ENCODE results near the gene MAPKBP1. TPM values are rescaled to one million over a fixed set of nuclear protein-coding genes. Genes with fewer than 3 reads are reported as not detected.

The MAPKBP1 gene
- total RNA-seq, 1 experiment from 2014 or later = 14.5 TPM

DNA sequence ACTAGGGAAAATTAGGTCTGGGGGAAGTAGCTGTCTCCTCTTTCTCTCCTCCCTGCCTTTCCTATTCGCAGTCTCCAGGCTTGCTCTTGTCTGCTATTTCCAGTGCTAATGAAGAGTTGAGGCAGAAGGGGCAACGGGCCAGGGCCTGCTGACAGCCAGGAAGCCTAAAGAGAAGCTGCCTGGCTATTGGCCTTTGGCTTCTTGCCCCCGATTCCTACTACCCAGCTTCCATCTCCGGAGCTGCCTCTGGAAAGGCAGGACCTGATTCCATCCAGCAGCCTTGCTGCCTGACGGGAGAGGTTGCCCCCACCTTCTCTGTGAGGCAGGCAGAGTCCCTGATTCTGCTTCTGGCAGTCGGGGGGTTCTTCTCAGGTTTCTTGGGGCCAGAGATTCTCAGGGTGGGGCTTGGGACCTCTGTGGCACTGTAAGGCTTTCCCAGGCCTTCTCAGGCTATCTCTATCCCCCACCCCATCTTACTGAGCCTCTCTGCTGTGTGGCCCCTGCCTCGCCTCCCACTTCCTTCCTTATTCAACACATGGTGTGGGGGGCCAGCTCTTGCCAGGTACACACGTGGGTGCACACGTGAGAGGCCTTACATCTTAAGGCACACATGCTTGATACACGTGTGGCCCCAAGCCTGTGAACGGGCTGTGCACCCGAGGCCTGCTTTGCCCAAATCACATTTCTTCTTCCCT is 35.4 kb downstream of the MAPKBP1 start:
- no peaks in the 10 kb centered on the region for H3K36me3 Mint-ChIP-seq
- H3K4me1 Mint-ChIP-seq = peaks cover 6% of the 10 kb centered on the region
- H3K4me3 Mint-ChIP-seq = no peak overlapping the region
- no peaks in the 10 kb centered on the region for H3K9me3 Mint-ChIP-seq
- DNase-seq (ENCODE audit: low spot score) (no peak), ATAC-seq (no peak)
- no peaks in the 10 kb centered on the region for H3K27me3 Mint-ChIP-seq (ENCODE audit: low read depth)
- peak overlapping the region; percentile 27; the same call in 1 of the 2 replicates for H3K27ac Mint-ChIP-seq
- no peak for TF ChIP-seq NR2C2 (CRISPR knock-in tag; IDR thresholded peaks at IDR 0.05)
- TF ChIP-seq, protein P1, sequence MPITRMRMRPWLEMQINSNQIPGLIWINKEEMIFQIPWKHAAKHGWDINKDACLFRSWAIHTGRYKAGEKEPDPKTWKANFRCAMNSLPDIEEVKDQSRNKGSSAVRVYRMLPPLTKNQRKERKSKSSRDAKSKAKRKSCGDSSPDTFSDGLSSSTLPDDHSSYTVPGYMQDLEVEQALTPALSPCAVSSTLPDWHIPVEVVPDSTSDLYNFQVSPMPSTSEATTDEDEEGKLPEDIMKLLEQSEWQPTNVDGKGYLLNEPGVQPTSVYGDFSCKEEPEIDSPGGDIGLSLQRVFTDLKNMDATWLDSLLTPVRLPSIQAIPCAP (CRISPR knock-in tag; IDR thresholded peaks at IDR 0.05) = no peak
- no peak for TF ChIP-seq ZNF219 (CRISPR knock-in tag; IDR thresholded peaks at IDR 0.05; ENCODE audit: borderline replicate concordance)
- TF ChIP-seq, protein P2, sequence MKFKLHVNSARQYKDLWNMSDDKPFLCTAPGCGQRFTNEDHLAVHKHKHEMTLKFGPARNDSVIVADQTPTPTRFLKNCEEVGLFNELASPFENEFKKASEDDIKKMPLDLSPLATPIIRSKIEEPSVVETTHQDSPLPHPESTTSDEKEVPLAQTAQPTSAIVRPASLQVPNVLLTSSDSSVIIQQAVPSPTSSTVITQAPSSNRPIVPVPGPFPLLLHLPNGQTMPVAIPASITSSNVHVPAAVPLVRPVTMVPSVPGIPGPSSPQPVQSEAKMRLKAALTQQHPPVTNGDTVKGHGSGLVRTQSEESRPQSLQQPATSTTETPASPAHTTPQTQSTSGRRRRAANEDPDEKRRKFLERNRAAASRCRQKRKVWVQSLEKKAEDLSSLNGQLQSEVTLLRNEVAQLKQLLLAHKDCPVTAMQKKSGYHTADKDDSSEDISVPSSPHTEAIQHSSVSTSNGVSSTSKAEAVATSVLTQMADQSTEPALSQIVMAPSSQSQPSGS (CRISPR knock-in tag; IDR thresholded peaks at IDR 0.05; ENCODE audit: borderline replicate concordance, low read depth) = no peak
- TF ChIP-seq, protein P3, sequence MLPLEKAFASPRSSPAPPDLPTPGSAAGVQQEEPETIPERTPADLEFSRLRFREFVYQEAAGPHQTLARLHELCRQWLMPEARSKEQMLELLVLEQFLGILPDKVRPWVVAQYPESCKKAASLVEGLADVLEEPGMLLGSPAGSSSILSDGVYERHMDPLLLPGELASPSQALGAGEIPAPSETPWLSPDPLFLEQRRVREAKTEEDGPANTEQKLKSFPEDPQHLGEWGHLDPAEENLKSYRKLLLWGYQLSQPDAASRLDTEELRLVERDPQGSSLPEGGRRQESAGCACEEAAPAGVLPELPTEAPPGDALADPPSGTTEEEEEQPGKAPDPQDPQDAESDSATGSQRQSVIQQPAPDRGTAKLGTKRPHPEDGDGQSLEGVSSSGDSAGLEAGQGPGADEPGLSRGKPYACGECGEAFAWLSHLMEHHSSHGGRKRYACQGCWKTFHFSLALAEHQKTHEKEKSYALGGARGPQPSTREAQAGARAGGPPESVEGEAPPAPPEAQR (CRISPR knock-in tag; IDR thresholded peaks at IDR 0.05) = no peak
- TF ChIP-seq, protein P4, sequence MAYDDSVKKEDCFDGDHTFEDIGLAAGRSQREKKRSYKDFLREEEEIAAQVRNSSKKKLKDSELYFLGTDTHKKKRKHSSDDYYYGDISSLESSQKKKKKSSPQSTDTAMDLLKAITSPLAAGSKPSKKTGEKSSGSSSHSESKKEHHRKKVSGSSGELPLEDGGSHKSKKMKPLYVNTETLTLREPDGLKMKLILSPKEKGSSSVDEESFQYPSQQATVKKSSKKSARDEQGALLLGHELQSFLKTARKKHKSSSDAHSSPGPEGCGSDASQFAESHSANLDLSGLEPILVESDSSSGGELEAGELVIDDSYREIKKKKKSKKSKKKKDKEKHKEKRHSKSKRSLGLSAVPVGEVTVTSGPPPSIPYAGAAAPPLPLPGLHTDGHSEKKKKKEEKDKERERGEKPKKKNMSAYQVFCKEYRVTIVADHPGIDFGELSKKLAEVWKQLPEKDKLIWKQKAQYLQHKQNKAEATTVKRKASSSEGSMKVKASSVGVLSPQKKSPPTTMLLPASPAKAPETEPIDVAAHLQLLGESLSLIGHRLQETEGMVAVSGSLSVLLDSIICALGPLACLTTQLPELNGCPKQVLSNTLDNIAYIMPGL (CRISPR knock-in tag; IDR thresholded peaks at IDR 0.05) = no peak
- no peak for TF ChIP-seq GTF2I (CRISPR knock-in tag; conservative IDR thresholded peaks at IDR 0.05)
- TF ChIP-seq MYBL2 (CRISPR knock-in tag; IDR thresholded peaks at IDR 0.05) = no peak
- no peak for TF ChIP-seq NR3C1 (CRISPR knock-in tag; conservative IDR thresholded peaks at IDR 0.05; ENCODE audit: low read depth)
- TF ChIP-seq, protein P5, sequence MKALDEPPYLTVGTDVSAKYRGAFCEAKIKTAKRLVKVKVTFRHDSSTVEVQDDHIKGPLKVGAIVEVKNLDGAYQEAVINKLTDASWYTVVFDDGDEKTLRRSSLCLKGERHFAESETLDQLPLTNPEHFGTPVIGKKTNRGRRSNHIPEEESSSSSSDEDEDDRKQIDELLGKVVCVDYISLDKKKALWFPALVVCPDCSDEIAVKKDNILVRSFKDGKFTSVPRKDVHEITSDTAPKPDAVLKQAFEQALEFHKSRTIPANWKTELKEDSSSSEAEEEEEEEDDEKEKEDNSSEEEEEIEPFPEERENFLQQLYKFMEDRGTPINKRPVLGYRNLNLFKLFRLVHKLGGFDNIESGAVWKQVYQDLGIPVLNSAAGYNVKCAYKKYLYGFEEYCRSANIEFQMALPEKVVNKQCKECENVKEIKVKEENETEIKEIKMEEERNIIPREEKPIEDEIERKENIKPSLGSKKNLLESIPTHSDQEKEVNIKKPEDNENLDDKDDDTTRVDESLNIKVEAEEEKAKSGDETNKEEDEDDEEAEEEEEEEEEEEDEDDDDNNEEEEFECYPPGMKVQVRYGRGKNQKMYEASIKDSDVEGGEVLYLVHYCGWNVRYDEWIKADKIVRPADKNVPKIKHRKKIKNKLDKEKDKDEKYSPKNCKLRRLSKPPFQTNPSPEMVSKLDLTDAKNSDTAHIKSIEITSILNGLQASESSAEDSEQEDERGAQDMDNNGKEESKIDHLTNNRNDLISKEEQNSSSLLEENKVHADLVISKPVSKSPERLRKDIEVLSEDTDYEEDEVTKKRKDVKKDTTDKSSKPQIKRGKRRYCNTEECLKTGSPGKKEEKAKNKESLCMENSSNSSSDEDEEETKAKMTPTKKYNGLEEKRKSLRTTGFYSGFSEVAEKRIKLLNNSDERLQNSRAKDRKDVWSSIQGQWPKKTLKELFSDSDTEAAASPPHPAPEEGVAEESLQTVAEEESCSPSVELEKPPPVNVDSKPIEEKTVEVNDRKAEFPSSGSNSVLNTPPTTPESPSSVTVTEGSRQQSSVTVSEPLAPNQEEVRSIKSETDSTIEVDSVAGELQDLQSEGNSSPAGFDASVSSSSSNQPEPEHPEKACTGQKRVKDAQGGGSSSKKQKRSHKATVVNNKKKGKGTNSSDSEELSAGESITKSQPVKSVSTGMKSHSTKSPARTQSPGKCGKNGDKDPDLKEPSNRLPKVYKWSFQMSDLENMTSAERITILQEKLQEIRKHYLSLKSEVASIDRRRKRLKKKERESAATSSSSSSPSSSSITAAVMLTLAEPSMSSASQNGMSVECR (CRISPR knock-in tag; IDR thresholded peaks at IDR 0.05; ENCODE audit: borderline replicate concordance) = no peak
- no peak for TF ChIP-seq IRF2 (CRISPR knock-in tag; IDR thresholded peaks at IDR 0.05; ENCODE audit: borderline replicate concordance, low read depth)
- TF ChIP-seq, protein P6, sequence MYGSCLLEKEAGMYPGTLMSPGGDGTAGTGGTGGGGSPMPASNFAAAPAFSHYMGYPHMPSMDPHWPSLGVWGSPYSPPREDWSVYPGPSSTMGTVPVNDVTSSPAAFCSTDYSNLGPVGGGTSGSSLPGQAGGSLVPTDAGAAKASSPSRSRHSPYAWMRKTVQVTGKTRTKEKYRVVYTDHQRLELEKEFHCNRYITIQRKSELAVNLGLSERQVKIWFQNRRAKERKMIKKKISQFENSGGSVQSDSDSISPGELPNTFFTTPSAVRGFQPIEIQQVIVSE (CRISPR knock-in tag; IDR thresholded peaks at IDR 0.05; ENCODE audit: borderline replicate concordance) = no peak
- TF ChIP-seq ZNF138 (CRISPR knock-in tag; conservative IDR thresholded peaks at IDR 0.05) = no peak
- POLR2A ChIA-PET = interaction anchor here (0.7 to 1.9 kb wide), 2 partner anchors 36 to 75 kb away, joined by 4 to 13 read pairs; partner anchors contain the start of gene MAPKBP1
- CTCF ChIA-PET = interaction anchor here (0.5 to 6.4 kb wide), 8 partner anchors 13 to 894 kb away, joined by 3 to 158 read pairs (median 4); partner anchors contain the start of gene MAPKBP1

All from WTC11 (cell line).